Spleen (tissue), 7 donors: Measurements from ENCODE around the gene SYNPO.

ENCODE experiments used
- POLR2A ChIP-seq, 3 donors: fragments of 450-650 bp; IDR thresholded peaks; one replicate each; pipeline ENCODE4 v1.5.1; 2017; ENCODE audit warnings: antibody characterized with exemption in 3 of 3, mild to moderate bottlenecking in 1 of 3
- POLR2AphosphoS5 ChIP-seq, 3 donors: sonication (generic); formaldehyde crosslinking; IDR thresholded peaks; one replicate each; pipeline ENCODE4 v1.5.1; 2017; ENCODE audit warnings: antibody characterized with exemption in 3 of 3
- TF ChIP-seq, protein P1 (sequence below), 11 experiments: fragments of 200-600 bp in 7 of 11; fragments of 450-650 bp in 4 of 11; sonication (generic) in 4 of 11; IDR thresholded peaks in 8 of 11; conservative IDR thresholded peaks in 3 of 11; 1 replicate in 7 of 11; 2 replicates in 4 of 11; pipeline versions ENCODE4 v1.4.0 to v1.8.0; 2016 to 2021; ENCODE audit warnings: antibody characterized with exemption in 11 of 11, inconsistent platforms in 4 of 11, mild to moderate bottlenecking in 1 of 11
- donor health status: DM: no; HTN: no; CAD: no; lungs with moderate emphysema.
- donor health status: DM: no; HTN: no; CAD: no.
- donor health status: DM: no; HTN: no; CAD: no.

DNA sequence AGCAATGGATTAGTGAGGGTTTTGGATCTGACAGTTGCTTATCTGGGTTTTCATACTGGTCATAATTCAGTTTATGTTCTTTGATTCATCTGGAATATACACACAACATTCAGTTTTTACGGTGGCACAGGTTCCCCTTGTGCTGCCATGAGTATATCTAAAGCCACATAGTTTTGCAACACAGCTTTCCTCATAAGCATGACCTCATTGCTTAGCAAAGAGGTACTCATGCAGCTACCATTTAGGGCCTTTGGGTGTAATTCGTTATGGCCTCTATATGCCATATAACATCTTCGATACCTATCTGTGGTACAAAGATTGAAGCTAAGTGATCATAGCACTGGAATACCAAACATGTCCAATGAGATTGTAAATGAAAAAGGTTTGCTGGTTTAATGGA is 63.3 kb downstream of the SYNPO start:
- TF ChIP-seq POLR2A (IDR thresholded peaks at IDR 0.05) (no peak), POLR2AphosphoS5 (IDR thresholded peaks at IDR 0.05) (no peak)
- TF ChIP-seq, protein P1, sequence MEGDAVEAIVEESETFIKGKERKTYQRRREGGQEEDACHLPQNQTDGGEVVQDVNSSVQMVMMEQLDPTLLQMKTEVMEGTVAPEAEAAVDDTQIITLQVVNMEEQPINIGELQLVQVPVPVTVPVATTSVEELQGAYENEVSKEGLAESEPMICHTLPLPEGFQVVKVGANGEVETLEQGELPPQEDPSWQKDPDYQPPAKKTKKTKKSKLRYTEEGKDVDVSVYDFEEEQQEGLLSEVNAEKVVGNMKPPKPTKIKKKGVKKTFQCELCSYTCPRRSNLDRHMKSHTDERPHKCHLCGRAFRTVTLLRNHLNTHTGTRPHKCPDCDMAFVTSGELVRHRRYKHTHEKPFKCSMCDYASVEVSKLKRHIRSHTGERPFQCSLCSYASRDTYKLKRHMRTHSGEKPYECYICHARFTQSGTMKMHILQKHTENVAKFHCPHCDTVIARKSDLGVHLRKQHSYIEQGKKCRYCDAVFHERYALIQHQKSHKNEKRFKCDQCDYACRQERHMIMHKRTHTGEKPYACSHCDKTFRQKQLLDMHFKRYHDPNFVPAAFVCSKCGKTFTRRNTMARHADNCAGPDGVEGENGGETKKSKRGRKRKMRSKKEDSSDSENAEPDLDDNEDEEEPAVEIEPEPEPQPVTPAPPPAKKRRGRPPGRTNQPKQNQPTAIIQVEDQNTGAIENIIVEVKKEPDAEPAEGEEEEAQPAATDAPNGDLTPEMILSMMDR (IDR thresholded peaks at IDR 0.05 in 8 of 11, conservative IDR thresholded peaks at IDR 0.05 in 3 of 11): no peak
